Measurements from ENCODE around the gene CHTOP.

Gene CHTOP

DNA sequence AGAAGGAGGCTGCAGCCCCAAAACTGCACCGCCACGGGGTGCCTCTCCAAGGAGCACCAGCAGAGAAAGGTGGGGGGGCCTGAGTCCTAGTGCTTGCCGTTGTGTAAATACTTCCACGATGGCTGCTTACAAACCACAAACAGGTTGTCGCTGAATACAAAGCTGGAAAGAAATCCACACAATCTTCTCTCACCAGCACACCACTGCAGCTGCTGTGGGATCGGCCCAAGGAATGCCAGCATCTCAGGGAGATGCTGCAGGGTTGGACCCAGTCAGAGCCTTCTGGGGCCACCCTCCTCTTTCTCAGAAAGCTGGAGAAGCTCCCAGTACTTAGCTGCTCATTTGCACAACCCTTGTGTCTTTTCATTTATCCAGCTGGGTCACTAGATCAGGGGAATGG is 14.7 kb upstream of the CHTOP start:
- no peak overlapping the region for H3K4me3 ChIP-seq (ENCODE audit: low read depth, low read length)
- TF ChIP-seq, protein P1, sequence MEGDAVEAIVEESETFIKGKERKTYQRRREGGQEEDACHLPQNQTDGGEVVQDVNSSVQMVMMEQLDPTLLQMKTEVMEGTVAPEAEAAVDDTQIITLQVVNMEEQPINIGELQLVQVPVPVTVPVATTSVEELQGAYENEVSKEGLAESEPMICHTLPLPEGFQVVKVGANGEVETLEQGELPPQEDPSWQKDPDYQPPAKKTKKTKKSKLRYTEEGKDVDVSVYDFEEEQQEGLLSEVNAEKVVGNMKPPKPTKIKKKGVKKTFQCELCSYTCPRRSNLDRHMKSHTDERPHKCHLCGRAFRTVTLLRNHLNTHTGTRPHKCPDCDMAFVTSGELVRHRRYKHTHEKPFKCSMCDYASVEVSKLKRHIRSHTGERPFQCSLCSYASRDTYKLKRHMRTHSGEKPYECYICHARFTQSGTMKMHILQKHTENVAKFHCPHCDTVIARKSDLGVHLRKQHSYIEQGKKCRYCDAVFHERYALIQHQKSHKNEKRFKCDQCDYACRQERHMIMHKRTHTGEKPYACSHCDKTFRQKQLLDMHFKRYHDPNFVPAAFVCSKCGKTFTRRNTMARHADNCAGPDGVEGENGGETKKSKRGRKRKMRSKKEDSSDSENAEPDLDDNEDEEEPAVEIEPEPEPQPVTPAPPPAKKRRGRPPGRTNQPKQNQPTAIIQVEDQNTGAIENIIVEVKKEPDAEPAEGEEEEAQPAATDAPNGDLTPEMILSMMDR (IDR thresholded peaks at IDR 0.05; ENCODE audit: low read depth, low read length) = no peak

GRCh38 chr1:153623101-153623500 is 10.8 kb upstream of the CHTOP start:
- H3K4me3 ChIP-seq (ENCODE audit: low read depth, low read length) = no peak overlapping the region
- TF ChIP-seq, protein P1 (IDR thresholded peaks at IDR 0.05; ENCODE audit: low read depth, low read length) = no peak

DNA sequence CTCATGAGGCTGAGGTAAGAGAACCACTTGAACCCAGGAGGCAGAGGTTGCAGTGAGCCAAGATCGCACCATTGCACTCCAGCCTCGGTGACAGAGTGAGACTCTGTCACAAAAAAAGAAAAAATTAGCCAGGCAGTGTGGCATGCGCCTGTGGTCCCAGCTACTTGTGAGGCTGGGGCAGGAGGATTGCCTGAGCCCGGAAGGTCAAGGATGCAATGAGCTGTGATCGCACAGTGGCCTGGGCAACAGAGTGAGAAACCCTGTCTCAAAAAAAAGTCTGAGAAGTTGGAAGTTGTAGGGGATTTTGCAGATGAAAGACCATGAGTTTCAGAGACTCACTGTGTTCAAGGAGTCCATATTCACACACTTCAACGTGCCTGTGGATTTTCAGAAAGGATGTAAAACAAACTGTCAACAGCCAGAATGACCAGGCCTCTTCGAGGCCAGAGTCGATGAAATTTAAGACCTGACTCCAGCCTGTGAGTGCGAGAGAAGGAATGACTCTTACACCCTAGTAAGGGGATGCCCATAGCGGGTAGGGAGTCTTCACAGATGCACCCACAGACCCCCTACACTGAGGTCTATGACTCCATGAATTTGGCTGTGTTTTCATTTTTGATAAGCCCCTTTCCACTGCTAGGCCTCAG is 8.8 kb upstream of the CHTOP start:
- H3K4me3 ChIP-seq (ENCODE audit: low read depth, low read length) = no peak overlapping the region; the same call in 1 of the 2 replicates

GRCh38 chr1:153626477-153626903 is 7.4 kb upstream of the CHTOP start:
- TF ChIP-seq, protein P1 (IDR thresholded peaks at IDR 0.05; ENCODE audit: low read depth, low read length) = no peak
- H3K4me3 ChIP-seq (ENCODE audit: low read depth, low read length) = peak overlapping the region; percentile 71

More for the DNA sequence above, 8.8 kb upstream of the CHTOP start:
- TF ChIP-seq, protein P1 (IDR thresholded peaks at IDR 0.05; ENCODE audit: low read depth, low read length) = no peak

GRCh38 chr1:153626904-153627714 is 6.8 kb upstream of the CHTOP start, which contains the start of gene S100A13:
Gene S100A13 (minus strand): TSS chr1:153627505. CDS start chr1:153626472, 1,033 bp downstream.
- TF ChIP-seq, protein P1 (IDR thresholded peaks at IDR 0.05; ENCODE audit: low read depth, low read length) = peak; percentile 79
- peak within 1 kb of the TSS; percentile 71 for H3K4me3 ChIP-seq (ENCODE audit: low read depth, low read length)

DNA sequence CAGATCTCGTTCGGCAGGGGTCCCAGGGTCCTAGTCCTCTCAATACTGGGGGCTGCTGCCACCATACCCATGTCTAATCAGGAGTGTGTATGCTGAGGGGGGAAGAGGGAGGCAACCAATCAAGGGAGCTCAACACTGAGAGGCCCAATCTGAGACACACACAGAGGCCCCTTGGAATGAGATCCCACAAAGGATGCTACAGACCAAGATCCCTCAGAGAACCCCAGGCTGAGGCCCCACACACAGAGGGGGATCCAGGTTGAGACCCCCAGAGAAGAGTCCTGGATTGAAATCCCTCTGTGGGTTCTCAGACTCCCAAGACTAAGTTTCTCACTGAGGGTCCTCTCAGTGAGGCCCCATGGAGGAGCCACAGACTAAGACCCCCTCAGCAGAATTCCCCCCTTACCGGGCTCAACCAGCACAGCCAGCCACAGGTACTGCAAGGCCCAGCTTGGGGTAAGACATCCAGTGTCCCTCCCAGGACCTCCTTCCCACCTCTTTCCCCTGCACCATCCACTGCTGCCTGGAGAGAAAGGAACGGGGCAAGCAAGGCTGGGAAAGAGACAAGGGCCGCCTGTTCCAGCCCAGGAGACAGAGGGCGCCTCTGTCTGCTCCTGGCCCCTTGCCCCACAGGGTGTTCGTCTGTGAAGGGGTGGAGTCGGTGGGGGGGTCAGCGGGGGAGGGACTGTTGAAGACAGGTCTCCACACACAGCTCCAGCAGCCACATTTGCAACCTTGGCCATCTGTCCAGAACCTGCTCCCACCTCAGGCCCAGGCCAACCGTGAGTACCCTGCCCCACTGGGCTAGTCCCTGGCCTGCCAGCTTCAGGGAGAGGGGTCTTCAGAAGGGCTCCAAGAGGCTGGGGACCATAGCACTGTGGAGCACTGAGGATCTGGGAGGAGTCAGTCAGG is 5.9 kb upstream of the CHTOP start, which contains the start of gene S100A1:
S100A1 (plus strand) TSS at position 720 of the 912 bp plus-strand sequence. CDS start 2,088 bp downstream, outside the sequence.
- peak within 1 kb of the TSS; percentile 71 for H3K4me3 ChIP-seq (ENCODE audit: low read depth, low read length)

More for the DNA sequence above, 5.9 kb upstream of the CHTOP start, which contains the start of gene S100A1:
- TF ChIP-seq, protein P1 (IDR thresholded peaks at IDR 0.05; ENCODE audit: low read depth, low read length) = no peak
